Kidney (tissue), 14 donors: ENCODE results near the gene AGPAT3. TPM values are rescaled to one million over a fixed set of nuclear protein-coding genes. Genes with fewer than 3 reads are reported as not detected.

Experiments
- DNase-seq, 5 donors: peaks; one replicate each; pipeline ENCODE4 v3.0.0-alpha.2; 2013 to 2020
- FAIRE-seq: peaks from 2 replicates; lab custom pipeline; 2012; peaks lifted over from hg19 to GRCh38; lab: Jason Lieb, UNC
- H3K27ac ChIP-seq, 2 donors: one replicate each; pipeline ENCODE4 v1.7.0; 2013; ENCODE audit warnings: low read depth in 2 of 2, low read length in 2 of 2, inconsistent platforms in 1 of 2
- H3K27me3 ChIP-seq: one replicate; pipeline ENCODE4 v1.7.1; 2013; ENCODE audit warnings: low read length, inconsistent platforms; ENCODE audit not compliant: control insufficient read depth, insufficient read depth
- H3K36me3 ChIP-seq, 3 donors: one replicate each; pipeline versions ENCODE4 v1.7.0 to v1.7.1; 2013; ENCODE audit warnings: low read length in 3 of 3, control low read depth in 1 of 3, inconsistent platforms in 1 of 3; ENCODE audit not compliant: insufficient read depth in 3 of 3, control insufficient read depth in 2 of 3
- H3K4me1 ChIP-seq, 3 donors: one replicate each; pipeline versions ENCODE4 v1.7.0 to v1.7.1; 2013; ENCODE audit warnings: low read length in 3 of 3, inconsistent platforms in 1 of 3, low read depth in 1 of 3; ENCODE audit not compliant: control insufficient read depth in 2 of 3, insufficient read depth in 2 of 3
- H3K4me3 ChIP-seq, 3 donors: one replicate each; pipeline versions ENCODE4 v1.7.0 to v1.8.1; 2013; ENCODE audit warnings: low read length in 3 of 3, control low read depth in 1 of 3, inconsistent platforms in 1 of 3
- H3K9ac ChIP-seq, 3 donors: one replicate each; pipeline versions ENCODE4 v1.7.0 to v1.7.1; 2013; ENCODE audit warnings: low read length in 3 of 3, control low read depth in 1 of 3, inconsistent platforms in 1 of 3
- H3K9me3 ChIP-seq, 3 donors: one replicate each; pipeline versions ENCODE4 v1.7.0 to v1.7.1; 2013; ENCODE audit warnings: low read length in 3 of 3, control low read depth in 1 of 3, inconsistent platforms in 1 of 3; ENCODE audit not compliant: control insufficient read depth in 2 of 3, insufficient read depth in 1 of 3
- CTCF ChIP-seq: IDR thresholded peaks from 3 replicates; pipeline ENCODE4 v1.5.1; 2012; ENCODE audit warnings: mild to moderate bottlenecking, moderate library complexity, borderline replicate concordance; ENCODE audit not compliant: insufficient read depth; ENCODE audit errors: extremely low read depth
- intact Hi-C: fragments of 100-400 bp; cut with DNase I; formaldehyde crosslinking; loops from one replicate; pipeline ENCODE4 v1.11.1; 2022
- polyA plus RNA-seq: library from polyadenylated mRNA; stranded (reverse); fragments of 350-450 nt; fragmentation: Illumina TruSeq; extraction: RNeasy Lipid Tissue Mini Kit (QIAGEN cat#74804); gene quantifications from one replicate; pipeline ENCODE4 v1.2.3, GENCODE V29; 2014; ENCODE audit warnings: low read depth, low replicate concordance; ENCODE audit not compliant: insufficient read depth
- total RNA-seq: library from RNA; stranded (reverse); fragmentation: NEBNext Ultra II Directional; extraction: Animal tissue kit (Norgen Biotek cat#: 25700); gene quantifications from one replicate; pipeline ENCODE4 v1.2.1, GENCODE V29; 2021
- donor health status: control.
- donor health status: control.
- donor health status: control.
- donor health status: control.
- donor health status: control.
- donor health status: DM: yes; HTN: yes; CAD: no.
- donor health status: Normal renal cell carcinoma (clear cell type).

AGPAT3 gene
- total and polyA plus RNA-seq, 2 donors from 2014 or later = 40.3 to 86.2 TPM

DNA sequence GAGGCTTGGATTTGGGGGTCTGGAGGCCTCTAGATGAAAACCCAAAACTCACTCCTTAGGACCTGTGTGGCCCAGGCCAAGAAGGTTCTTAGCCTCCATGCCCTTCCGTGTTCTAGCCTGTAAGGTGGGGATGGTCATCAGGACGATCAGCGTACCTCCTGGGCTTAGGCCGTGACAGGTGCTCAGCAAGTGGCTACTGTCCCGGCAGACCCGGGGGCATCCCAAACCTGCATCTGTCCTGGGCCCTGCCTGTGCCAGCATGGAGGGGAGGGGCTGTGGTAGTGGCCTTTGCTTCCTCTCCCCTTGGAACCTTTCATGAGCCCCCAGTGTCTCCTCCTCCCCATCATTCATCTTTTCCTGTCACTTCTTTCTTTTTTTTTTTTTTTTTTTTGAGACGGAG lies 124.4 kb downstream of the AGPAT3 start:
- Histone ChIP-seq H3K4me3 (no peak overlapping the region), H3K9me3 (no peaks in the 10 kb centered on the region), H3K9ac (no peak overlapping the region), H3K36me3 (no peaks in the 10 kb centered on the region), H3K27ac (no peak overlapping the region), H3K27me3 (no peaks in the 10 kb centered on the region), H3K4me1 (no peaks in the 10 kb centered on the region)
- TF ChIP-seq CTCF = no peak
- intact Hi-C loops = no loop called here
- FAIRE-seq (no peak), DNase-seq (peak in 1 of 5 donors; percentile 43)

GRCh38 chr21:43991447-43991991 lies 126.5 kb downstream of the AGPAT3 start:
- Histone ChIP-seq H3K4me3 (no peak overlapping the region), H3K4me1 (no peaks in the 10 kb centered on the region), H3K36me3 (no peaks in the 10 kb centered on the region), H3K9ac (no peak overlapping the region), H3K27me3 (no peaks in the 10 kb centered on the region), H3K27ac (no peak overlapping the region), H3K9me3 (no peaks in the 10 kb centered on the region)
- DNase-seq = peak in 1 of 5 donors; percentile 55
- FAIRE-seq = no peak
- intact Hi-C loops = no loop called here
- TF ChIP-seq CTCF = no peak

- Histone ChIP-seq H3K4me3 (no peak overlapping the region), H3K4me1 (no peaks in the 10 kb centered on the region), H3K27me3 (no peaks in the 10 kb centered on the region), H3K9ac (no peak overlapping the region), H3K36me3 (no peaks in the 10 kb centered on the region), H3K27ac (no peak overlapping the region), H3K9me3 (no peaks in the 10 kb centered on the region)
- TF ChIP-seq CTCF = no peak
- intact Hi-C loops = no loop called here
- DNase-seq (no peak), FAIRE-seq (no peak)
Measured at GRCh38 chr21:43992121-43992520, 127.1 kb downstream of the AGPAT3 start.

DNA sequence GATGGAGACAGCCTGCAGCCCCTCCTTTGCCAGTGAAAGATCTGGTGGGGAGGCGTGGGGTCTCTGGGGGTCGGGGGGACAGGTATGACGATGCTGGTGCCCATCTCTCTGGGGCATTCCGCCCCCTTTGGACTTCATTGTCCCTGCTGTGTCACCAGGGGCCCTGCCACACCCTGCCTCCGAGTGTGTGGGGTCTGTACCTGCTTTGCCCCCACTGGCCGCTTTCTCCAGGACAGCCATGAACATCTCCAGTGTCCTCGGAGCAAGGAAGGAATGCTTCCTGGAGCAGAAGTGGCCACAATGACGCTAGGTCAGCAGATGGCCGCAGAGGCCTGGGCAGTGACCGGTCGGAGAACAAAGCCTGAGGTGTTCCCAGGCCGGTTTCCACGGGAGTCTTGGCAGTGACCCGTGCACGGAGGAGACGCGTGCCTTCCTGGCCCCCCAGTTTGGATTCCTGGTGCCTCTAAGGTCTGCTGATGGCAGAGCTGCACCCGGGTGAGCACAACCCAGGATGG lies 128.5 kb downstream of the AGPAT3 start:
- no peak overlapping the region for H3K9ac ChIP-seq
- no peaks in the 10 kb centered on the region for H3K9me3 ChIP-seq
- no peaks in the 10 kb centered on the region for H3K36me3 ChIP-seq
- no peak overlapping the region for H3K4me3 ChIP-seq
- no peak for TF ChIP-seq CTCF
- H3K4me1 ChIP-seq = no peaks in the 10 kb centered on the region
- FAIRE-seq (no peak), DNase-seq (no peak)
- H3K27me3 ChIP-seq = no peaks in the 10 kb centered on the region
- H3K27ac ChIP-seq = no peak overlapping the region
- intact Hi-C loops = no loop called here
